HG02759 (cell line): Measurements from ENCODE around the gene MPIG6B.
"Not testable (repeated sequence)": the region's sequence is repeated elsewhere in the genome, so short reads cannot be mapped to it uniquely, and the experiment has no call there.

Source experiments
- ATAC-seq: cut with Tn5 transposase; IDR thresholded peaks from one replicate; pipeline ENCODE4 v1.9.1; 2021; ENCODE audit warnings: mild to moderate bottlenecking, moderate library complexity; ENCODE audit not compliant: unreplicated experiment

Gene MPIG6B

DNA sequence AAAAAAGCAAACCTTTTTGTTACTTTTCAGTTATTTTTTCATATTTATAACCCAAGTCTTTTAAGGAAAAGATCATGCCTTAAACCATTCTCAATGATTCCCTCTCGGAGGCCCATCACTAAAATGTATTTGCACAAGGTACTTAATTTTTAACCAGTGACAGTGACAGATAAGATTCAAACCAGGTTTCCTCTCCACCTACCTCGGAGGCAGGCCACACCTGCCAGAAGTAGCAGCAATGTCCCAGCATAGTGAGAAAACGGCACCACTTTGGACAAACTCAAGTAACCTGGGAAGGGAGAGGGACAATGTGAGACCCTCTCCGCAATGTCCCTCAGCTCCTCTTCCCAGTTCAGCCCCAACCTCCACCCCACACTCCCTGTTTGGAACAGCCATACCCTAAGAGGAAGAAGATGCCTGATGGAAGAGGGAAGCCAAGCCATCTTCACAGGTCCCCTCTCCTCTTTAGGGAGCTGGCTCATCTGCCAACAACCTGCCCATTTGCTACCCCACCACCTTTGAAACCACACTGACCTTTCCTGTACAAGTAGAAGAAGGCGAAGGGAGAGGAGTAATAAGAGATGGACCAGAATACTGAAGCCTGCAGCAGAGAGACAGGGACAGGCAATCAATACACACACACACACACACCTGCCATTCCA is 22.3 kb upstream of the MPIG6B start:
- no peak for ATAC-seq

DNA sequence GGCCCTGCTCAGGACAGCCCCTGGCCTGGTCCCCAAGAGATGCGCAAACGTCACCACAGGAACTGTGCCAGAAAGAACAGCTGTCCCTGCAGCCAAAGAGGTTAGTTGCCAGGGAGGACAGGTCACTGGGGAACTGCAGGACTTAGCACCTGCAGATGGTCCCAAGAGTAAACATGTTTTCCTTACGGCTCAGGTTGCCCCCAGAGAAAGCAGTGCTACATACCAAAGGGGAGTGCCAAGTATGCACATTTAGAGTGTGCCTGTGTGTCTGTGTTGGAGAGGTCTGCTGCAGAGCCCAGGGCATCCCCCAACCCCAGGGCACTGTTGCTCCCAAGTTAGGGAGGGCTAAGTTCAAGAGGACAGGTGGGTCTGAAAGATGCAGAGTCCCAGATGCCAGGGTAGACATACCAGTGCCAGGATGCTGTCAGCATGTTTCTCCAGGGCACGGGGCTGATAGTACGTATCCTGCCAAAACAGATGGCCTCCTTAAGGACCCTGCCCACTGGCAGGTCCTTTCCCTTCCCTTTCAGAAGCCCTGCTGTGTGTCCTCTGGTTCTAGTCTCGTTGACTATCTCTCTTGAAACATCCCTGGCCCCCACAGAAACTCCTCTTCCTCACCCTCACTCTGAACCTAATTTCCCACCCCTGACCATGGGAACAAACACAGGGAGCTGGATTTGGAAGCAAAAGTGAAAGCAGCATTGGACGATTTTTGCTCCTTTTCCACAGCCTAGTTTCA is 21.3 kb upstream of the MPIG6B start:
- ATAC-seq, result no peak

DNA sequence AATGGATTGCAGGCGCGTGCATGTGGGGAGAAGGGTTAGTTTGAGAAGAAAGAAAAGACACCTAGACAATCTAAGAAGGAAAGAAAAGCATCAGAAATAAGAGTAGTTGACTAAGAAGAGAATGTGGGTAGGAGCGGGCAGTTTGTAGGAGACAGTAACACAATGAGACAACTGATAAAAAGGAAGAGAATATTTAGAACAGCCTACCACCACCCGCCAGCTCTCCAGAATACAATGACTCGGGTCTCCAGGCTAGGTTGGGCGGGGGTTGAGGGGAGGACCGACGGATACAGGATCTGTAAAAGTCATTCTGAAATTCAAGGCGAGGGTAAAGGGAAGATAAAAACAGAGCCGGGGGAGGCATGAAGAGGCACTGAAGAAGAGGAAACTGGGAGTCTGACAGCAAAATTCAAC is 20.8 kb upstream of the MPIG6B start:
- no peak for ATAC-seq

DNA sequence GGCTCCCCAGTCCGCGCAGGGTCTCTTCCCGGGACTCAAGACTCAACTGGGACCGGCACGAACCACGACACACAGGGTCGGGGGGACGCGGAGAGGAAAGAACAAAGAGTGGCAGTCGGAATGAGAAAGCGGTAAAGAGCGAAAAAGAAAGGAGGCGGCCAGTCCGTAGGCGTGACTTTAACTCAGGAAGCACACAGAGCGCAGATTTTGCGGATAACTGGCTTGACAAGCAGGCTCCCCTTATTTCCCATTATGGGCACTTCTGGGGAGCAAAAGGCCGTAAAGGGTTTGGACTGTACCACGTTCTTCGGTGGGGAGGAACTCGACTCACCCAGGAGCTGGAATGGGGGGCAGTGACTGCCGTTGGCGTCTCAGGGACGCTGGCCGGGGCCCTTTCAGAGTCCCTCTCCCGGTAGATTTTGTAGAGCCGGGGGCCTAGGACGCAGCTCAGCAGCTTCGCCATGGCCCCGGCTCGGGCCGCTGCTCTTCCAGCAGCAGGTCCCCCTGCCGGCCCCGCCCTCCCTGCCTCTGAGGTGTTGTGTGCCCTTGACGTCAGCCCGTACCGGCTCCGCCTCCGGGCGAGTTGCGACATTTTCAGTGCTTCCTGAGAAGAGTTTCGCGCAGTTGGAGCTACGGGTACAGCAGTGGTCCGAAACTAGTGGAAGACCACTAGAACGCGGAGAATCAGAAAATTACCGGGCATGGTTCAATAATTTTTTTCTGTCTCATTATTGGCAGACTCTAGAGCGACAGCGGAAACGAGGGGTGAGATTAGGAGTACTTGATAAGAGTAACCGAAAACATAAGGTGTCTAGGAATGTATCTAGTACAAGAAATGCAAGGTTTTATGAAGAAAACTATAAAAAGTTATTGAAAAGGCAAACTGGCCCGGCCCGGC is 20.1 kb upstream of the MPIG6B start, which contains the start of gene ABHD16A:
TSS of gene ABHD16A (minus strand) at position 506 of the 898 bp plus-strand sequence. CDS start at position 463, 43 bp downstream.
- ATAC-seq, result peak; percentile 93

DNA sequence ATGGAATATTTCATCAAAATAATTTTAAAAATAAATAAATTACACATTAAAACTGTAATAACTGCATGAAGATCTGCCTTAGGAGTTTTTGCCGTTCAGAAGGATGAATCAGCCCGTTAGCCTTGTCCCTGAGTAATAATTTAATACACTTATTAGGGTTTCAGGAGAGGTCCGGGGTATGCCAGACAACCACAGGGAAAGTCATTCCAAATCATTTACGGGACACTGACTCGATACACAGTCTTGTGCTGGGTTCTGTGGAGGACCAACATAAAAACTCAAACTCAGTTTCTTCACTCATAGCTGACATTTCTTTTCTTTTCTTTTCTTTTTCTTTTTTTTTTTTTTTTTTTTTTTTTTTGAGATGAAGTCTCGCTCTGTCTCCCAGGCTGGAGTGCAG is 17.2 kb upstream of the MPIG6B start:
- ATAC-seq, result no peak

DNA sequence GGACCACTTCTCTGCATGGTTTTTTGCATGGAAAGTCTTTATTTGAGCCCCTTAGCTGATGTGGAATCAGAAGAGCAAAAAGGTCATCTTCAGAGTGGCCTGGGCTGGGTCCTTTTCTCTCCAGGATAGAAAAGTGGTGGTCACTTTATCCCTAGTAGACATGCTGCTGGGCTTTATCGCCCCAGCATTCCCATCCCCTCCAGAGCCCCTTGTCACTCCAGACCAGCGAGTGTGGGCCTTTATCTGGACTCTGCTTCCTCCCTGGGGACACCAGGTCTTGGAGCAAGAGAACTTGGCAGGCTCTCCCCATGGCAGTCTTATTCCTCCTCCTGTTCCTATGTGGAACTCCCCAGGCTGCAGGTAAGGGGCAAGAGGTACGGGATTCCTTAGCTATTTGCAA is 16.6 kb upstream of the MPIG6B start, which contains the start of gene LY6G6F:
TSS of gene LY6G6F (plus strand) at position 268 of the 400 bp plus-strand sequence. CDS start at position 309, 41 bp downstream.
- no peak for ATAC-seq

DNA sequence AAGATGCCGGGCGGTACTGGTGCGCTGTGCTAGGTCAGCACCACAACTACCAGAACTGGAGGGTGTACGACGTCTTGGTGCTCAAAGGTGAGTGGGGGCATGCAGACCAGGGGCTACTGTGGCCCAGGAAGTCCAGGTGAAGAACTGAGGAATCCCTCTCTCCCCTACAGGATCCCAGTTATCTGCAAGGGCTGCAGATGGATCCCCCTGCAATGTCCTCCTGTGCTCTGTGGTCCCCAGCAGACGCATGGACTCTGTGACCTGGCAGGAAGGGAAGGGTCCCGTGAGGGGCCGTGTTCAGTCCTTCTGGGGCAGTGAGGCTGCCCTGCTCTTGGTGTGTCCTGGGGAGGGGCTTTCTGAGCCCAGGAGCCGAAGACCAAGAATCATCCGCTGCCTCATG is 15.5 kb upstream of the MPIG6B start:
- no peak for ATAC-seq

DNA sequence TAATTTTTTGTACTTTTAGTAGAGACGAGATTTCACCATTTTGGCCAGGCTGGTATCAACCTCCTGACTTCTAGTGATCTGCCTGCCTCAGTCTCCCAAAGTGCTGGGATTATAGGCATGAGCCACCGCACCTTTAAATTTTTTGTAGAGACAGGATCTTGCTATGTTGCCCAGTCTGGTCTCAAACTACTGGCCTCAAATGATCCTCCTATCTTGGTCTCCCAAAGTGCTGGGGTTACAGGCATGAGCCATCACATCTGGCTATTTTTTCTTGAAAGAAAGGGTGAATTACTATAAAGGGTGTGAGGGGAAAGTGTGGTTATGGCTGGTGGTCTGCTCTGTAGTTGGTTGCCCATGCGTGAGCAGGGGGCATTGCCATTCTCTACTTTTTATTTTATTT is 14.9 kb upstream of the MPIG6B start:
- no peak for ATAC-seq

DNA sequence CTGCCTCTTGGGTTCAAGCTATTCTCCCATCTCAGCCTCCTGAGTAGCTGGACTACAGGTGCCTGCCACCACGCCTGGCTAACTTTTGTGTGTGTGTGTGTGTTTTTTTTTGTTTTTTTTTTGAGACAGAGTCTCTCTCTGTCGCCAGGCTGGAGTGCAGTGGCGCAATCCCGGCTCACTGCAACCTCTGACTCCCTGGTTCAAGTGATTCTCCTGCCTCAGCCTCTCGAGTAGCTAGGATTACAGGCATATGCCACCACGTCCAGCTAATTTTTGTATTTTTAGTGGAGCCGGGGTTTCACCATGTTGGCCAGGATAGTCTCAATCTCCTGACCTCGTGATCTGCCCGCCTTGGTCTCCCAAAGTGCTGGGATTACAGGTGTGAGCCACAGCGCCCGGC is 14.0 kb upstream of the MPIG6B start:
- ATAC-seq, result not testable (repeated sequence)

DNA sequence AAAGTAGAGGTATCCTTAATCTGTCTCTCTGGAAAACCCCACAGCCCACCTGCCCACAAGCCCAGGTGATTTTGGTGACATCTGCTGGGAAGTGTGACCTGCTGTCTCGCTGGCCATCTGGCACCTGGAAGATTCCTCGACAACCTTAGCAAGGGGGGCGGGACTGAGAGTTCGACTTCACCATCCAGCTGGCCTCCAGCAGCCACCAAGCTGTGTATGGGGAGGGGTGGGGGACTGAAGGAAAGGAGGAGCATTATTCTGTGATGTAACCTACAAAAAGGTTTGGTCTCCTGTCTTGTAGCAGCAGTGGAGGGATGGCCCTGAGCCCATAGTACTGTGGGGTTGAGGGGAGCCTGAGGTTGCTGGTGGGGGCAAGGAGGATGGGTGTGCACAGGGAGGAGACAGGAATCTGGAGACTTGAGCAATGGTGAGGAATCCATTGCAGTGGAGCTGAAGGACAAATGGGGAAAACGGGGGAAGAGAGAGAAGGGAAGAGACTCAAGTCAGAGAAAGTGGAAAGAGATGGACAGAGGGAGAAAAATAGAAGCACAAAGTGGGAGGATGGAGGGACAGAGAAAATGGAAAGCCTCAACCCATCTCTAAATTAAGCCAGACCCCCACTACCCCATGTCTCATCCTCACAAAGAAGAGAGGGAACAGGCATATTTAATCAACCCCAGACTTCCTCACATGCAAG is 12.5 kb upstream of the MPIG6B start:
- no peak for ATAC-seq

DNA sequence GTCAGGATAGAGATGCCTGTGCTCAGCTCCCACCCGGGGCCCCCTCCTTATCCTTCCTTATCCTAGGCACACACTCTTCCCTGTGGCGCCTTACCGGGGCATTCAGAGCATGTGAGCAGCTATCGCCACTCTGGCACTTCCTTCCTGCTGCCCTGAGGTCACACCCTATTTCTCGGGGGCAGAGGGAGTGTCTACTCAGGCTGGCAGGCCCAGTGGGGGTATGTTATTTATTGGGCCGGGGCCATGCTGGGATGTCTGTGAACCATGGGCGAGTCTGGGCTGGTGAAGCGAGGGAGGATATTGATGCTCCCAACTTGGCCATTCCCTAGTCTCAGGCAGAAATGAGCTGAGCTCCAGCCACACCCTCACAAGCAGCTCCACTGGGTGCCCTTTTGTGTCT is 11.9 kb upstream of the MPIG6B start:
- no peak for ATAC-seq

DNA sequence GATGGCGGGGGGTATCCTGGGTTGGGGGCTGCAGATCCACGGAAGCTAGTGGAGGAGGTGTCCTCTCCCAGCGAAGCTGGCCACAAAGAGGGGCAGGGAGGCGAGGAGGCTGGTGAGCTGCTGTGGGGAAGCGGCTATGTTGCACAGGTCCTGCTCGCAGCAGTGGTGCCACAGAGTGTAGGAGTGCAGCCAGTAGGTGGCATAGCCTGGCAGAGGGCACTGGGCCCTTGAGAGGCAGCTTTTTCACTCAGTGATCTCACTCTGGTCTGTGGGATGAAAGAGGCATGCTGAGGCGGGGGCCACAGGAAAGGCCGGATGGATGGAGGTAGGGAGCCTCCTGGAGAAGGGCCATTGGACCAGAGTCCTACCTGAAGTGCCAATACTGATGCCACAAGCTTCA is 10.9 kb upstream of the MPIG6B start:
- ATAC-seq, result no peak

DNA sequence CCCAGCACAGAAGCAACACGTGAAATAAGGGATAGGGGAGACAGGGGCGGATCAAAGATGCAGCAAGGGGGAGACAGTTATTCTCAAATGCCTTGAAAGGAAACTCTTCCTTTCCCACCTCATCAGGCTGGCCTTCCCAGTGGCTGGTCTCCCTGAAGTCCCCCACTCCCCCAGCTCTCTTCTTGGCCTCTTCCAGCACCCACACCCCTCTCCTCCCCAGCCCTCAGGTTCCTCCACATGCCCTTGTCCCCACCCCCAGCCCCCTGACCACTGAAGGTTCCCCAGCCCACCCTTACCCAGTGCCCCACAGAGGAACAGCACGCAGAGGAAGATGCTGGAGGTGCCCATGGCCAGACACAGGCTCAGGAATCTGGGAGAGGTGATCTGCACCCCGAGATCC is 9.7 kb upstream of the MPIG6B start:
- no peak for ATAC-seq

DNA sequence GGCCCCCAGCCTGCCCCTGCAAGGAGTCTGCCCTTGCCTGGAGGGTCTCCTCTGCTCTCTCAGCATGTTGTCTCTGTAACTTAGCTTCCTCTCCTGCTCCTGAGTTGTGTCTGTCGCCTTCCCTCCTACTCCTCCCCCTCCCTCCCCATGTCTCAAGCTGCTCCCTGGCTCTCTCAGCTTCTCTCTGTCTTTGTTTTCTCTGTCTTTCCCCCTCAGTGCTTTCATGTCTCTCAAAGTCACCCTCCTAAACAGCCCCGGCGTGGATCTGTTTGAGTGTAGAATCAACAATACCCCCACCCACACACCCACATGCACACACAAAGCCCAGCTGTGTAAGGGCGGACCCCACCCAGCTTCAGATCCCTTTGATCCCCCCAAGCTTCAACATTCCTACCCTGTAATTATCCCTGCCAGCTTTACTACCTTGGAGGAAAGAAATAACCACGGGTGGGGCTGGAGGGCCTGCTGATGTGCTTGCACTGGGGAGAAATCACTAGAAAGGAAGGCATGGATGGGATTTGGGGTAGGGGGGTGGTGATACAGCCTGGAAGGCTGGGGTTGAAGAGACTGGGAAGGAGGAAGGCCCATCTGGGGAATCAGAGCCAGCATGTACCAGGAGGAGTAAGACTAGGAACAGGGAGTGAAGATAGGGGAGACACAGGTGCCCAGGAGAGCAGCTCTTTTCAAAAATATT is 9.0 kb upstream of the MPIG6B start:
- ATAC-seq, result no peak

DNA sequence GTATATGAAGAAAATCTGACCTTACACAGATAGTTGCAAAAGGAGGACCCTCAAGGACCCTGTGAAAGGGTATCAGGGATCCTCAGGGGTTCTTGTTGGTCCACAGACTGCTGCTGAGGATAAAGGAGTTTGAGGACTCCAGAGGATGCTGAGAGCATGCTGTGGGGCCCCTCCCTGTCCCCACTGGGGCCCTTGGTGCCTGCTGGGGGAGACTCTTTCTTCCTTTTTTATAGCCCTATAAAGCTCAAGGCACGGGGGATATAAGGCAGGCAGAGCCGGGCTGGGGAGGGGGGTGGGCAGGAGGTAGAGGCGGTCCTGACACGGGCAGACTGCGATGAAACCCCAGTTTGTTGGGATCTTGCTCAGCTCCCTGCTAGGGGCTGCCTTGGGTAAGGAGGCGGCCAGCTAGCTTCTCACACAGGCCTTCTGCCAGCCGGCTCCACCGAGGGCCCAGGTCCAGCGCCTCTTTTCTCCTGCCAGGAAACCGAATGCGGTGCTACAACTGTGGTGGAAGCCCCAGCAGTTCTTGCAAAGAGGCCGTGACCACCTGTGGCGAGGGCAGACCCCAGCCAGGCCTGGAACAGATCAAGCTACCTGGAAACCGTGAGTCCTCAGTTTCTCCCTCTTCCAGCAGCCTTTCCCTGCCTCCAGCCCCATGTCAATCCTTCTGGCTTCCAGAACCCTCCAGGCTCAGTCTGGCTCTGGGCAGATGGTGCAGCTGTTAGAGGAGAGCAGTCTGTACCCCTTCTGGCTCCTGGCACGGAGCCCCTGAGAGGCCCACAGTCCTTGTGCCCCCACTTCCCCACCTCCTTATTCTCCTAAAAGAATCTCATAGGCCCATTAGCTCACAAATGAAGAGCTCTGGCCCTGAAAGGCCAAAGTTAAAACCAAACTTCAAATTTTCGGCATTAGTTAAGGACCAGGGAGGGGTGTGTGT is 7.9 kb upstream of the MPIG6B start, which contains the start of gene LY6G6D:
TSS of gene LY6G6D (plus strand) at position 327 of the 937 bp plus-strand sequence. CDS start at position 335, 8 bp downstream.
- ATAC-seq, result no peak

DNA sequence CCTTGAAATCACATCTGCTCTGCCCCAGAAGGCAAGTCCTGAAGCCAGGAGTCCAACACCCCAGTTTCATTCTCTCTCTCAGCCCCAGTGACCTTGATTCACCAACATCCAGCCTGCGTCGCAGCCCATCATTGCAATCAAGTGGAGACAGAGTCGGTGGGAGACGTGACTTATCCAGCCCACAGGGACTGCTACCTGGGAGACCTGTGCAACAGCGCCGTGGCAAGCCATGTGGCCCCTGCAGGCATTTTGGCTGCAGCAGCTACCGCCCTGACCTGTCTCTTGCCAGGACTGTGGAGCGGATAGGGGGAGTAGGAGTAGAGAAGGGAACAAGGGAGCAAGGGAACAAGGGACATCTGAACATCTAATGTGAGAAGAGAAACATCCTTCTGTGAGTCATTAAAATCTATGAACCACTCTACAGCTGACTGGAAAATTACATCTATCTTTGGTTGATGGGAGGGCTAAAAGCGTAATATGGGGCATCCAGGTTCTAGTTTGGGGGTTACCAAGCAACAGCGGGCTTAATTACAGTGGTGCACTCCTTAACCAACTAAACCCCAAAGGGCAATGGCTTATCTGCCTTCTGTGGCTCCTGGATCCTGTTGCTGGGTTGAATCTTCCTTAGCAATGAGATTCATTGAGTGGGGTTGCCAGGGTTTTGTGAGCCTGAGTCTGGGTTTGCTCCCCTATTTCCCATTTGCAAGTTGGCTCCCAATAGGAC is 5.5 kb upstream of the MPIG6B start:
- ATAC-seq, result no peak

DNA sequence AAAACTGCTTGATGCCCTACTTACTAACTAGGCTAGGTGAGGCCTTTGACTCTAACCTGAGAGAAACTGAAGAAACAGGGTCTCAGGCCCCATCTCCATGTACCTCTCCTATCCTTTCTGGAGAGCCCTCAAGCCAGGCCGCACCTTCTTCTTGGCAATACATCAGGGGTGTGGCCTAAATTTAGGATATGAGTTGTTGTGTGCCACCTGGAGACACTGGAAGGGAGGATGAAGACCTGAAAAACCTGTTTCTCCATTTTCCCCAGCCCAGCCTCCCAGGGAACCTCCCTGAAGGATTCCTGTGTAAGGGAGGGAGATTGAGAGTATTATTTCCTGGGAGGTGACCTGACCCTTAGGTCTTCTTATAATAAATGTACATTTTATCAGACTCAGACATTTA is 4.9 kb upstream of the MPIG6B start:
- no peak for ATAC-seq

DNA sequence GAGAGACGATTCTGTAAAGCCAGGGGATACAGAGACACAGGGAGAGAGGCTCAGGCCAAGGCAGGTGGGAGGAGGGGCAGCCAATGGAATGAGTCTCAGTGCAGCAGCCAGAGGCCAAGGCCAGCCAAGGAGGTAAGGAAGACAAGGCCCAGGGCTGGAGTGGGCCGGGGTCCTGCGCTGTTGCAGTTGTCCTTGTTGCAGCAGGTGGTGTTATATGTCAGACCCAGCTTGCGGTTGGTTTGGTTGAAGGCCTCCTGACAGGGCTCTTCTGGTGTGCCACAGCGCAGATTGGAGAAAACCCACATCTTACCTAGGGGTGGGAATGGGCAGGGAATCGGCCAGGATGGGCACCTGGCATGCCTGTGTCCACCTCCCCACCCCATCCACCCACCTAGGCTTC is 4.2 kb upstream of the MPIG6B start:
- no peak for ATAC-seq
